HTR-8/SVneo (cell line): ENCODE measurements around the gene ARHGAP22.

Experiments used
- DNase-seq: peaks from one replicate; pipeline ENCODE4 v3.0.0; 2011; ENCODE audit warnings: low spot score, mixed read lengths; ENCODE audit not compliant: insufficient read length
- FAIRE-seq: peaks from 2 replicates; lab custom pipeline; 2011; peaks lifted over from hg19 to GRCh38; lab: Jason Lieb, UNC

The ARHGAP22 gene

DNA sequence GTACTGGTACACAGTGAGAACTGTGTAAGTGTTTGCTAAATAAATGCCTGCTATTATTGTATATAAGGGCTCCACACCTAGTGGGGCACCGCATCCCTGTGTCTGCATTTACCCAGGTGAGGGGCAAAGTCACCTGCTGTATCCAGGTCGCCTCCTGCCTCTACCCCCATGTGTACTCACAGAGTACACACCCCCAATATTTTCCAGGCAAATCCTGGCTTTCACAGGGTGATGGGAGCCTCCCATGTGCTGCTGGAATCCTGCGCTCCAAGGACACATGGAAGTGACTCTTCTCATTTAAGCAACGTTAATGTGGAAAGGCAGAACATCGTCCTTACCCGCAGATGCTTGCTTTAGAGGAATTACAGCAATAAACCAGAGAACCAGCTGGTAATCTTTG is 48.2 kb downstream of the ARHGAP22 start:
- DNase-seq (no peak), FAIRE-seq (no peak)

DNA sequence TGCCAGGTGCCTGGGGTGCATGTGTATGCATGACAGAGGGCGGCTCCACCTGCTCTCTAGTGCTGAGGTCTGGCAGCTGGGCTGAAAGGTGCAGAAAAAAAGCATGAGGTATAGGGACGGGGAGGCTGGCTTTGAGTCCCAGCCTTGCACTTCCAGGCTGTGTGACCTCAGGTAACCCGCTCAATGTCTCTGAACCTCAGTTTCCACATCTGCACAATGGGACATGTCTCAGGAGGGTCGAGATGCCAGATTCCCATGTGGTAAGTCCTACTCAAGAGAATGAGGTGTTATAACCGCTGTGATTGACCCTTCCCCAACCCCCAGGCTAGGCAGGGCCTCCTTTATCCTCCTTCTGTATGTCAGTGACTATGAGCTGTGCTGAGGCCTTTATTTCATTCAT is 48.8 kb downstream of the ARHGAP22 start:
- no peak for DNase-seq
- FAIRE-seq = no peak

DNA sequence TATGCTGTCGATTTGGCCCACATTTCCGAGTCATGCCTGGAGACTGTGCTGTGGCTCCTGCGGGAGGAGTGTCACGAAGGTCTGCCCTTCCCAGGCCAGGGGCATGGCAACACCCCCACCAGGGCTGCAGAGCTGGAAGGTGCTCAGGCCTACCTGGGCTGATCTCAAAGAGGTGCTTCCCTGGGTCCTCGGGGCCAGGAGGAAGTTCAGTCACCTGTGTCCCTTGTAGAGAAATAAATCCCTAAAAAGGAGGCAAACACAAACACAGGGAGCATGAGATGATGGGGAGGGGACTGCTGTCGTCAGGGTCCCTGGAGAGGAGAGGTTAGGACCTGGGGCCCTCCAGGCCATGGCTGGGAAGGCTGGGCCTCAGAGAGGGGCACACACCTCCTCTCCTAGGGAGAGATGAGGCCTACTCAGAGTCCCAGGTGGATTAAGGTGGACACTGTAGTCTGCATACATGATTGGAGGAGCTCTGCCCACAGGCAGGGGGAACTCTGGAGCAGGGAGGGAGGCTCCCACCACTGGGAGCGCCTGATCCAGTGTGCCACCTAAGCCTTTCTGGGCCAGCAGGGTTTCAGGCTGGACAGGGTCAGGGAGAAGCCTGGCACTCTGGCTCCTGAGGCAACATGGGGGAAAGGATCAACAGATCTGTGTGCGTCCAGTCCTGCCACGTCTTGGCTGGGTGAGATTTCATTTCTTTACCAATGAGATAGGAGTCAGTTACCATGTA is 49.4 kb downstream of the ARHGAP22 start:
- FAIRE-seq = no peak
- DNase-seq = no peak

DNA sequence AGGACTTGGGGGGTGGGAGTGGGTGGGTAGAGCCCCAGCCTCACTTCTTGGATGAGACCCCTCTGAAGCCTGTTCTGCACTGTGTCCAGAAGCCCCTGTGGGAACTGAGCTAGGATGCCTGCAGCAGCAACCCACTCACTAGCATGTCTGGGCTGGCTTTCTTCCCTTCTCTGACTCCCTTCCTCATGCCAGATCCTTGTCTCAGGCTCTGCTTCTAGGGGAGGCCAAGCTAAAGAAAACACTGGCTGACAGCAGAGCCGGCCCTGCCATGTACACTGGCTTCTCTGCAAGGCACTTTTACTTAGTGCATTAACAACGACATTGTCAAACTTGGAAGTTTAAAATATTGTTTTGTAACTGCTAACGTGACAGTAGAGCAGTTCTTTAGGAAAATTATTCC is 50.2 kb downstream of the ARHGAP22 start:
- FAIRE-seq = no peak
- DNase-seq = no peak

DNA sequence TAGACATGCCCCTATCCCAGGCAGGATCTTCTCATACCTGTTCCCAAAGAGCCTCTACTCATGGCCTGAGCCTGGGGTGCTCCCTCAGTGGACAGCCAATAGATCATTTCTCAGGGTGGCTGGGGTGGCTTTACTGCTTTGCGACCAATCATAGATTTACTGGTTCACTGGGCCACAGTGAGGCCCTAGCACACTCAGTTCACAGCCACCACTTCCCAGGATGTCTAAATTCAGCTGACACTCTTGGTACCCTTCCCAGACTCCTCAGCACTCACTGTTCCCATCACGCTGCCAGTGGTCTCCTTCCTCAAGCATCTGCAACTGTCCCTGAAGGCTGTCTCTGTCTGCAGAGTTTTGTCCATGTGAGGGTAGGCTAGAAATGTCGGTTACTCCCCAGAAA is 50.6 kb downstream of the ARHGAP22 start:
- FAIRE-seq (no peak), DNase-seq (no peak)

DNA sequence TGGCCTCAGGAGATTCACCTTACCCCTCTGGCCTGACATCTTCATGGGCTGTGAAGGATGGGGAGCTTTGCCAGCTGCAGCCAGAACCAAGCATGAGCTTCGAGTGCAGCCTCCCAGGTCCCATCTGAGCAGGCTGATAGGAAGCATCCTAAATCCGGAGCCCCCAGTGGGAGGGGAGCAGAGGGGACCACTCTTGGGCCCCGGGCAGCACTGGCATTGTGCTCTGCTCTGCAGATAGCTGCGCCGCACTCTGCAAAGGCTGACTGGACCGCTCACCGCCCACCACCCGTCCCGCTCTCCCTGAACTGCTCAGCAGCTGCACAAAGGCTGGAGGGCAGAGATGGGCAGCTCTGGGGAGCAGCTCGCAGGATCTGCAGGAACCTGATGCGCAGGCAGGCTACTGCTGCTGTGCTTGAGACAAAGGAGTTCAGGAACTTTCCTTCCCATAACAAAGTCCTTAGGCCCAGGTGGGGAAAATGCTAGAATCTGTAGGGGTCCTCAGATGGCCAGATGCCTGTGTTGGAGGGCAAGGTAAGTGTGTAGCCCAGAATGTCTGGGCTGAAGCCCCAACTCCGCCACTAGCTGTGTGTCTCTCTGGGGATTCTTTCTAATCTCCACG is 51.8 kb downstream of the ARHGAP22 start:
- FAIRE-seq (no peak), DNase-seq (no peak)

DNA sequence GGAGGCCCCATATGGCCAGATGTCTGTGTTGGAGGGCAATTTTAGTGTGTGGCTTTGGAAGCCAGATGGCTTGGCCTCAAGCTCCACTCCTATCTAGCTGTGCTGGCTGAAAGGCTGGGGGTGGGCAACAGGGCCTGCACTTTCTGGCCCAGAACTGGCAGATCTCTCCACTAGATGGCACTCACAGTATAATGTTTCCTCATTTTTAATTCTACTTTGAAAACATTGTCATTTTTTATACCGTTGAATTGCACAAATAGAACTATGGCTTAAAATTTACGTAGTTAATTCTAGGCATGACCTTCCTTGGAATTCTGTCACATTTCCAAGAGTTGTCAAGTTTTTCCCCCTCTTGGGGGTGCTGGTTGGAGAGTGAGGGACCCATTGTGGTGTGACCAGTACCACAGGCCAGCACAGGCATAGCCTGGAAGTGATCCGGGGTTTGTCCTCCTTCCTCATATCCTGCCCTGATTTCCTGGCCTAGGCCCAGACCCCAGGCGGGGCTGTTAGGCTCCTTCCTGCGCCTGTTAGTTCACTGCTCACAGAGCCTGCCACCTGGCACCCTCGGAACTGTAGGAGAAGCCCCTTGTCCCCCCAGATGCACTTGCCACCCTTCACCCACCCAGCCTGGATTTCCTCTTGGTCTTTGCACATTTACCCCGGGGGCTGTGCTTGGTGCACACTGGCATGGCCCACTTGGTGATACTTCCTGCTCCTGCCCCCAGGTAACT is 52.8 kb downstream of the ARHGAP22 start:
- DNase-seq = peak; percentile 55
- FAIRE-seq = no peak

DNA sequence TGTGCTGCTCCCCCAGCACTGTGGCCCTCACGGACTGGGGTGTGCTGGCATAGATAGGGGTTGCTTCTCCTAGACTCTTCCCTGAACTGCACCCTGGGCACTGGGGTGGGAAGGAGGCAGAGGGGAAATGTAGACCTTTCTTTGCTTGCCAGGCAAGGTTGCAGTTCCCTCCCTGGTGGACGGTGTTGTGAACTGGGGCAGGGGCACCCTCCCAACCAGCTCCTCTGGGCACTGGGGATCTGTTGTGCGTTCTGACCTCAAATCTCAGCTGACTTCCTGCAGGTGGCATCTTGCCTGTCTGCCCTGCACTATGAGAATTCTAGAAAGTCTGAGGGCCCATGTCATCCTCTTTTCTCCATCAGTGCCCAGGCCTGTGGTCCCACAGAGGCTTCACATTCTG is 53.9 kb downstream of the ARHGAP22 start:
- FAIRE-seq (no peak), DNase-seq (no peak)

DNA sequence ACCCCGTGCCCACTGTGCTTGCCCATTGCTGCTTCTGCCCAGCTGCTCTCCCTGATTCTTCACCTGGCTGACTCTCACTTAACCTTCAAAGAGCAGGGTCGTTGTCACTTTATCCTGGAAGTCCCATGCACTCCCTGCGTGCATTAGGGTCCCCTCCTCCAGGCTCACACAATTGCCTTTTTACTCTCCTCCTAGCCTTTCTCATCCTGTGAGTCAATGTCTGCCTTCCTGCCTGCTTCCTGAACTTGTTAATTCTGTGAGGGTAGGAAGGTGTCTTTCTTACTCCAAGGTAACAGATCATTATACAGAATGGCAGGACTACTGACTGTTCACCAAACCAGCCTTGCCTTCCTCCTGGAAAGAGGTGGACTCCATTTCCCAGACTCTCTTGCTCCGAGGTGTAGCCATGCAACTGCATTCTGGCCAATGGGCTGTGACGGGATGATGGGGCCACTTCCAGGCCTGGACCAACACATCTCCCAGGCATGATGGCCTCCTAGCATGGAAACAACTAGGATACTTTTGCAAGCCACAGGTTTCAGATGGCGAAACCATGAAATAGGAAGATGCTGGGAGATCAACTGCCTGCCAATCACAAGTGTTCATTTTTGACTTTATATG is 54.7 kb downstream of the ARHGAP22 start:
- DNase-seq (no peak), FAIRE-seq (no peak)

DNA sequence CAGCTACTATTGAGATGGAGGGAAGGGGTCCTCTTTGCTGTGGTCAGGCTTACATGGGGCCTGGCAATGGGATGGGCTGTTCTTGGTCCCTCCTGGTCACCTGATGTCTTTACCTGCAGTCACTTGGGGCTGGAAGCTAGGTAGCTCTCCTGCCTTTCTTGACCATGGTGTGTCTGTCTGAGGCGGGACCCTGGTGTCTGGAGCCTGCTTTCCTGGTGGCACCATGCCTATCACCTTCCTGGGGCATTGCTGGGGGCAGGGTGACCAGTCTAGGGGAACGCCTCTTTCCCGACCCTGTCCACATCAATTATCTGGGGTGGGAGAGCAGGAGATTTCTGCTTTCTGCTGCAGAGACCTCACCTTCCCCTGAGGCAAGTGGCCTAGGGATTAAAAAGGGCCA is 55.6 kb downstream of the ARHGAP22 start:
- FAIRE-seq = no peak
- DNase-seq = no peak

DNA sequence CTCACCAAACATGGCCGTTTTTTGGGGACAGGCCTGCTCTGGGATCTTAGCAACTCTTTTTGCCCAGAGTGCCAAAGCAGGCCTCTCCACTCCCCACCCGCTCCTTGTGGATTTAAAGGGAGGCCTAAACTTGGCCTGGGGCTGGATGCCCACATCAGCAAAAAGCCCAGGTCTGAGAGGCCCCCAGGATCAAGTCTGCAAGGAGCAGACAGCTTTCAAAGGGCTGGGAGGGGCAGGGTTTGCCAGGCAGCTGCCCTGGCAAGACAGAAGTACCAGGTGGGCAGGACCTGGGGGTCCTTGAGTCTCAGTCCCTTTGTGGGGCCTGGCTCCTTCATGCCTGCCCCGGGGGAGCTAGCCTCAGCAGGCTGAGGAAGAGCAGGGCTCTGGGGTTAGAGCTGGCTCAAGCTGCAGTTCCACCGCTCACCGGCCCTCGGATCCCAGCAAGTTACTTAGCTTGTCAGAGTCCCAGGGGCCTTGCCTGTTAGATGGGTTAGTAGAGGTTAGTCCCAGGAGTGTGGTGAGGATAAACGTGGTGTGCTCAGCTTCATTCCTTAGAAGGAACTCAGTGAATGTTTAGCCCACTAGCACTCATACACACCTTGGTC is 56.2 kb downstream of the ARHGAP22 start:
- FAIRE-seq (no peak), DNase-seq (no peak)

DNA sequence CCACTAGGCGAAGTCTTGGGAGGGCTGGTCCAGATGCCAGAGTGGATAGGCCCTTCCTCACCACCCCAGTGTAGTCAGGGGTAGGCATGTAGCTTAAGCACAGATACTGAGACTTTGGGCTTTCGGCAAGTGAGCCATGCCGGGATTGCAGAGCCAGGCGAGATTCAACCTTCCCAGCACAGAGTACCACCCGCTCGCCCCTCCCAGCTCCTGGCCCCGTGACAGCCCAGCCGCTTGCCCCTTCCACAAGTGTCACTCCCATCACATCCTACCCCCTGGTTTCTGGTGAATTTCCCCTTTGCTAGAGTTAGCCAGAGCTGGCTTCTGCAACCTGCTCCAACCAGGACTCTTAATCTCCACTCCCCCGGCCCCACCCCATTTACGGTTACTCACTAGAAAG is 56.9 kb downstream of the ARHGAP22 start:
- FAIRE-seq (no peak), DNase-seq (no peak)

DNA sequence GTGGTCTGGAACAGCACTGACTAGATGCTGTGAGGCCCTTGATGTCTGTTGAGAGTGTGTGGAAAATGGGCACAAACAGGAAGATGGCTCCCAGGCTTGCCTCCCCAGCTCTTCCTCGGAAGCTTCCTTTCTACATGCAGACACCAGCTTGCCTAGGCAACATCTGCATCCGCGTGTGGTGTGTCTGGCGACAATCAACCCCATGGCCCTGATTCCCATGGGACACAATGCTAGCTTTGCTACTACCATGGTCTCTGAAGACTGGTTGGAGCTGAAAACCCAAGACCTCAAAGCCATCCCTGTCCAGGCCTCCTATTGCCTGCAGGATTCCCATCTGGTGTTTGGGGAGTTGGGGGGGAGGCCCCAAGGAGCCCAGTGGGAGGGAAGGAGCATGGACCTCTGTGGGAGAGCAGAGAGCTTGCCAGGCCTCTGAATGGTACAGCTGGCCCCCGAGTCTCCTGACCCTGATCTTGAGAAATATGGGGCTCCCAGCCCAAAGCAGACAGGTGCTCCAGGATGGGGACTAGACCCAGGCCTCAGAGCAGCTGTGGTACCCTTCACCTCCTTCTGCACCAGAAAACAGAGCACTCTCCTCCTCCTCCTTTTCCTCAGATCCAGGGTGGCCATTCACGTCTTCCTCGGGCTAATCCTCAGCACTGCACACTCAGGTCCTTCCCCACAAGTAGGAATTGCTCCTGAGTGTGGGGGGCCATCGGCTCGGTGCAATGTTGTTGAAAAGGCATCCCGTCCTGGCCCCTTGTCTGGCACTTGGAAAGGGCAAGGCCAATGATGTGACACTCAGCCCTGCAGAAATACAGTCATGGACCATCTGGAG is 57.6 kb downstream of the ARHGAP22 start:
- DNase-seq (no peak), FAIRE-seq (no peak)

DNA sequence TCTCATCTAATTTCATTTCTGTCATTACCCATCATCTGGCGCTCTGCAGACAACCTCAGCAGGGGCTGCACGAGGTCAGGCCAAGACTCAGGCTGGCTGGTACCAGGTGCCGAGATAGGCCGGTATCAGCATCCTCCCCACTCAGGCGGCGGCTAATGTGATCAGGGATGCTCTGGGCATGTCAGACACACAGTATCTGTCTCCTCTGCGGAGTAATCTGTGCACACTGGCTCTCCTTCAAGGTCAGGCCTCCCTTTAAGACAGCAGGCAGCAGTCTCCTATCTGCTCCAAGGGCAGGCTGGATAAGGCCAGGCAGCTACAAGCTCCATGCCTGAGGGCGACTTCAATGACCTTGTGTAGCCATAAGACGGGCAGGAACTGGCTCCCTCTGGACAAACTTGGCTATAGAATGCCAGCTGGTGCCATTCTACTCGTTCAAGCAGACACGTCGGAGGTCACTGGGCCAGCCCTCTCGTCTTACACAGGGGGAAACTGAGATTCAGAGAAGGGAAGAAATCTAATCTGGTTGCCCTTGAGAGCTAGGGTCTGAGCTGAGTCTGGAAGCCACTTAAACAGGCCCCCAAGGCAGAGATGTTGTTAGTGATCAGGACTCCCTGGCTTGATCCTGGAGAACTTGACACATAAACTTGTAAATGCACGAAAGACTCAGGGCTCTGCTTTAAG is 59.3 kb downstream of the ARHGAP22 start:
- FAIRE-seq = no peak
- no peak for DNase-seq

DNA sequence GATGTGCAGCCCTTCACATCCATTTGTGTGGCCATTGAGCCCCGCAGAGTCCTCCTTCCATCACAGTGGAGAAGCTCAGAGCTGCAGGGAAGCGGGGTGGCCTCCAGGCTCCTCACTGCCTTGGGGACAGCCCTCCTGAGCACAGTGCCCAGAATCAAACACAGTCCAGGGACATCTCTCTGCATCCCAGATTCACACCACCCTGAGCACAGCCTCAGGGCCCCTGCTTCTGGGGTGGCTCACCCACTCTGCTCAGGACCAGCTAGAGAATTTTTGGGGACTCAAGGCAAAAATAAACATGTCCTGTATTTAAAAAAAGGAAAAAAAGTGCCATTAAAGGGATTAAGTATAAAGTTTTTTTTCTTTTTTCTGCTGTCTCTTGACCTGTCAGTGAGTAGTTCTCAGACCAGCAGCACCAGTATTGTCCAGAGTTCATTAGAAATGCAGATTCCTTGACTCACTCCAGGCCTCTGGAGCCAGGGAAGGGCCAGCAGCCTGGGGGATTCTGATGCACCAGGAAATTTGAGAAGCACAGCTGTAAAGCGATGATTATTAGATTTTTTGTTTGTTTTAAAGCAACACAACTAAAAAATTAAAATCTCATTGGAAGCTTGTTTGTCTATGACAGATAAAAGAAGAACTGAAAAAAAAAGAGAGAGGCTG is 61.6 kb downstream of the ARHGAP22 start:
- FAIRE-seq (no peak), DNase-seq (no peak)

DNA sequence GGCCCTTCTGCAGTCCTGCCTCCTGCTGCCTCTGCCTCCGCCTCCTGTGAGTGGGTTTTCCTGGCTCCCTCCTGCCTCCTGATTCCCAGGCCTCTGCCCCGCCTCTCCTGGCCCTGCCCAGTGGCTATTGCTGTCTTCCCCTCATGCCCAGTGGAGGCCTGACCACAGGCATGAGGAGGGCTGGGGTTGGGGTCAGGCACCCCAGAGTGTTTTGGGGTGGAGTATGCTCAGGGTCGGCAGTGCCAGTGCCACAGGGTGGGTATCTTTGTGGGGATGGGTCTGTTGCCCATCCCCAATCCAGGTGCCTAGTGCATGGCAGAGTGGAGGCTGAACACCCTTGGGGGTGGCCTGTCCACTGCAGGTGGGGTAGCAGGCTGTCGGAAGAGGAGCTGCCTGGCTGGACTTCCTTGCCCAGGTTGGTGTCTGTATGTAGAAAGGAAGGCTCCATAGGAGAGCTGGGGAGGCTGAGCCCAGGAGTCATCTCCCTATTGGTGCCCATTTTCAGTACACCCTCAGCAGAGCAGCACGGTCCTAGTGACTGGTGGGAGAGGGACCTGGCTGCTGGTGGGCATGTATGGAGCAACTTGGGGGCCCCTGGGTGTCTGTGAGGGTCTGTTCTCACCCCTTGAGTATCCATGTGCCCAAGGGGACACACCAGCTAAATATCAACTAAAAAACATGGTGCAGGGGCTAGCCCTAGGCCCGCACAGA is 62.2 kb downstream of the ARHGAP22 start:
- no peak for DNase-seq
- no peak for FAIRE-seq

DNA sequence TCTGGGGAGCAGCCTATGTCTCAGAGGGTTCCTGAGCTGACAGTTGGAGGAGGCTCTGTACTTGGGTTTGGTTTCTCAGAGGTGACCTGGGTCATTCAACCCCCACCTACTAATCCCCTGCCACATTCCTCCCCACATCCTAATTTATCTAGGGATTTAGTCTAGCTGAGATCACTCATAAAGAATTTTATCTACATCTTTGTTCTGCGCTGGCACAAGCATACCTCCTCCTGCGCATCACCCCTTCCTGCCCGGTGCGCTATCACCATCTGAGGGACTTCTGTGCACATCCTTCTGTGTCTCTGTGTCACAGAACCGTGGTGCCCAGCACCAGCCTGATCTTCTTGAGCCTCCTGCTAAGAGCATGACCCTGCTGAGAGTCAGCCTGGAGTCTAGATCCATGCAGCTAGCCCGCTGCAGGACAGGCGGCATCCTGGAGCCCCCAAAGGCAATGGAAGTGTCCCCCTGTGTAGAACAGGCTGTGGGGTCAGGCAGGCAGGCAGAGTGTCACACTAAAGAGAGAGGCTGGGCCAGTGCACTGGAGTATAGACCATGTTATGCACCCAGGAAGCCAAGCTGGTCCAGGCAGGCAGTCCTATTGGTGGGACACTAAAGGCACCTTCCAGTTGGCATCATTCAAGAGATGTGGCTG is 63.6 kb downstream of the ARHGAP22 start:
- FAIRE-seq = peak; percentile 71

DNA sequence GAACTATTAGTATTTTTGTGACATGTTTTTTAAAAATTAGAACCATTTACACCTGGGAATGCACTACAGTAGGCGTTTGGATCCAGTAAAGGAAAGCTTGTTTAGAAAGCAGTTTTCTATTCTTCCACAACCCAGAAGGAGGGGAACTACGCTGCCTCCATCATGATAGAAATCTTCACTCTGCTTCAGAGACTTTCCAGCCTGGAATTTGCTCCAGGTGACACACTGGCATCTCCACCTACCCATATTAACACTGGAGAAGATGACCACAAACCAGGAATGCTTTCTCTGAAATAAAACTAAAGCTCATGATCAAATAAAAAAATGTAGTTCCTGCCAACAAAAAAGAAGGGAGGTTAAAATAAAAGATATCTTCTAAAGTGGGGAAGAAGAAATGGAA is 66.3 kb downstream of the ARHGAP22 start:
- no peak for FAIRE-seq
- no peak for DNase-seq

More for the DNA sequence above, 63.6 kb downstream of the ARHGAP22 start:
- DNase-seq = no peak
